Measurements from ENCODE around the gene VSIG10. TPM values are rescaled to one million over a fixed set of nuclear protein-coding genes. Genes with fewer than 3 reads are reported as not detected.

VSIG10 gene
- total and polyA plus RNA-seq, 2 of the 4 experiments (the other 2 are of a cell fraction): 5.9 to 10.0 TPM

- H3K27me3 ChIP-seq (ENCODE audit: control insufficient read depth, insufficient read depth, low read length): no peaks in the 10 kb centered on the region
- H4K20me1 ChIP-seq (ENCODE audit: insufficient read depth, low read length): peaks cover 14% of the 10 kb centered on the region; the same call in 1 of the 2 replicates
- no peak overlapping the region for H3K23ac ChIP-seq (ENCODE audit: low read depth, low read length)
- H4K91ac ChIP-seq (ENCODE audit: insufficient read depth, low read depth, low read length): no peak overlapping the region
- H4K8ac ChIP-seq (ENCODE audit: low read depth in 2 of 2, low read length in 2 of 2): no peak overlapping the region
- no peak overlapping the region for H3K18ac ChIP-seq (ENCODE audit: low read depth, low read length)
- ChIA-PET CTCF (no interaction called here), POLR2A (ENCODE audit: unreplicated experiment) (interaction anchor here (0.8 kb wide), 1 partner anchor 10 kb away, joined by 3 read pairs; no protein-coding TSS in a partner anchor)
- DNase-seq: no peak
- no peak overlapping the region for H2AK5ac ChIP-seq (ENCODE audit: low read depth, low read length)
- dilution Hi-C loops (cut with HindIII; ENCODE audit: low sequenced_read_pairs, unreplicated experiment): no loop called here
- H3K56ac ChIP-seq (ENCODE audit: extremely low read depth, insufficient read depth, low read length): no peak overlapping the region
- WGBS, 2 experiments (ENCODE audit: extremely low coverage in 2 of 2, insufficient read length in 1 of 2): 100% methylated on average over 1 of the region's 11 CpGs; no CpG with 5 or more reads in 1 of the 2 experiments
- no peak overlapping the region for H2AFZ ChIP-seq (replicated peaks; ENCODE audit: low read length, poor library complexity)
- H2BK15ac ChIP-seq (ENCODE audit: low read depth, low read length): no peak overlapping the region
- no peak for ATAC-seq (ENCODE audit: low read depth)
- H2BK120ac ChIP-seq (ENCODE audit: low read depth, low read length): no peak overlapping the region
- H3K79me1 ChIP-seq (ENCODE audit: low read depth in 1 of 2, low read length in 2 of 2): peaks cover 16 to 27% of the 10 kb centered on the region in 2 experiments; a peak in 3 of 4 replicates
- H3K9me3 ChIP-seq (ENCODE audit: control insufficient read depth, insufficient read depth, low read length): no peaks in the 10 kb centered on the region
- in situ Hi-C loops (cut with MboI; ENCODE audit: low sequenced_read_pairs): loop anchor here (25.0 kb wide), 1 partner anchor 350 kb away; the partner anchor contains the start of gene SUDS3
- no peak overlapping the region for H3K4me3 ChIP-seq (ENCODE audit: insufficient read depth, low read depth, low read length)
- peaks cover 61% of the 10 kb centered on the region for H3K36me3 ChIP-seq (ENCODE audit: control insufficient read depth, insufficient read depth, low read length)
- BruUV-seq (replicated peaks): no TSS peak
- H2BK20ac ChIP-seq (ENCODE audit: low read depth, low read length): no peak overlapping the region
- H3K4ac ChIP-seq (ENCODE audit: low read depth, low read length): no peak overlapping the region
- no peak for TF ChIP-seq ELK1 (IDR thresholded peaks at IDR 0.05; ENCODE audit: borderline replicate concordance, low read depth, low read length)
- no peak for TF ChIP-seq MAFK (IDR thresholded peaks at IDR 0.05; ENCODE audit: low read depth, low read length)
- no peak for TF ChIP-seq CEBPB (IDR thresholded peaks at IDR 0.05; ENCODE audit: low read depth, low read length)
- TF ChIP-seq NFE2L2 (IDR thresholded peaks at IDR 0.05; ENCODE audit: low read depth, low read length): no peak
- TF ChIP-seq BHLHE40 (IDR thresholded peaks at IDR 0.05; ENCODE audit: low read depth, low read length): no peak
- intact Hi-C loops (cut with micrococcal nuclease): no loop called here
- no peak overlapping the region for H2BK5ac ChIP-seq (ENCODE audit: low read depth, low read length, poor library complexity, severe bottlenecking)
- no peak overlapping the region for H3K14ac ChIP-seq (replicated peaks; ENCODE audit: low read depth, low read length)
- H2AK9ac ChIP-seq (replicated peaks; ENCODE audit: low read depth, low read length, poor library complexity): no peak overlapping the region
- no peak overlapping the region for H3K4me2 ChIP-seq (ENCODE audit: low read depth, low read length)
- H3K4me1 ChIP-seq (ENCODE audit: control insufficient read depth, insufficient read depth, low read length): no peaks in the 10 kb centered on the region
- no peak overlapping the region for H4K5ac ChIP-seq (ENCODE audit: low read depth, low read length)
- no peak overlapping the region for H3K9ac ChIP-seq (ENCODE audit: low read depth, low read length)
- H3K9me1 ChIP-seq (ENCODE audit: insufficient read depth, low read length): peaks cover 4% of the 10 kb centered on the region; the same call in 1 of the 2 replicates
- no peak overlapping the region for H3K27ac ChIP-seq (ENCODE audit: insufficient read depth, low read length)
Observed at GRCh38 chr12:118036672-118037411, 67.0 kb downstream of the VSIG10 start.

All from IMR-90 (cell line).